Esophagus squamous epithelium (tissue), 5 donors: ENCODE results near the gene GCNT4. TPM values are rescaled to one million over a fixed set of nuclear protein-coding genes. Genes with fewer than 3 reads are reported as not detected.

Experiments
- DNase-seq: peaks from one replicate; lab custom pipeline; 2025; lab: John Stamatoyannopoulos, UW
- H3K27ac ChIP-seq, 4 donors: fragments of 200-600 bp; sonication (generic); one replicate each; pipeline ENCODE4 v1.5.1; 2016 to 2019; ENCODE audit warnings: mild to moderate bottlenecking in 1 of 4
- H3K27me3 ChIP-seq, 4 donors: fragments of 200-600 bp; sonication (generic); 1 replicate in 3 of 4; 2 replicates in 1 of 4; pipeline versions ENCODE4 v1.5.1 to v1.6.0; 2017 to 2021; ENCODE audit warnings: antibody characterized with exemption in 1 of 4
- H3K36me3 ChIP-seq, 3 donors: fragments of 200-600 bp; sonication (generic); one replicate each; pipeline ENCODE4 v1.5.1; 2016 to 2019
- H3K4me1 ChIP-seq, 3 donors: fragments of 200-600 bp; sonication (generic); one replicate each; pipeline ENCODE4 v1.5.1; 2017 to 2019
- H3K4me3 ChIP-seq, 4 donors: fragments of 200-600 bp; sonication (generic); 1 replicate in 3 of 4; 2 replicates in 1 of 4; pipeline ENCODE4 v1.5.1; 2016 to 2019; ENCODE audit warnings: mild to moderate bottlenecking in 2 of 4, moderate library complexity in 1 of 4
- H3K9me3 ChIP-seq, 3 donors: fragments of 200-600 bp; sonication (generic); one replicate each; pipeline ENCODE4 v1.5.1; 2016 to 2019
- POLR2A ChIP-seq, 4 donors: fragments of 450-650 bp; IDR thresholded peaks; one replicate each; pipeline ENCODE4 v1.6.1; 2017; ENCODE audit warnings: antibody characterized with exemption in 4 of 4, mild to moderate bottlenecking in 4 of 4, moderate library complexity in 3 of 4
- WGBS, 2 donors: methylation state at CpG; one replicate each; pipeline ENCODE4 v1.1.5; 2018; 5-methylcytosine and 5-hydroxymethylcytosine counted together
- intact Hi-C: fragments of 100-400 bp; cut with DNase I; formaldehyde crosslinking; loops from one replicate; pipeline ENCODE4 v1.15.0; 2022
- small RNA-seq, 4 donors: library from RNA; depleted of rRNA; stranded (forward); fragments of <200 nt; gene quantifications; one replicate each; pipeline ENCODE3, GENCODE V24; 2016
- total RNA-seq, 4 donors: library from RNA; depleted of rRNA; stranded (reverse); fragments of >200 nt; gene quantifications; one replicate each; pipeline ENCODE4 v1.1.0, GENCODE V29; 2016
- TF ChIP-seq, protein P1 (sequence below), 6 experiments: fragments of 450-650 bp in 4 of 6; fragments of 200-600 bp in 2 of 6; sonication (generic) in 2 of 6; IDR thresholded peaks; one replicate each; pipeline ENCODE4 v1.5.1; 2016 to 2019; ENCODE audit warnings: antibody characterized with exemption in 6 of 6, mild to moderate bottlenecking in 4 of 6, moderate library complexity in 4 of 6
- donor health status: DM: yes; HTN: yes; CAD: no.

The GCNT4 gene
- total RNA-seq, 4 donors from 2014 or later, result 1.4 to 2.3 (median 1.7) TPM

DNA sequence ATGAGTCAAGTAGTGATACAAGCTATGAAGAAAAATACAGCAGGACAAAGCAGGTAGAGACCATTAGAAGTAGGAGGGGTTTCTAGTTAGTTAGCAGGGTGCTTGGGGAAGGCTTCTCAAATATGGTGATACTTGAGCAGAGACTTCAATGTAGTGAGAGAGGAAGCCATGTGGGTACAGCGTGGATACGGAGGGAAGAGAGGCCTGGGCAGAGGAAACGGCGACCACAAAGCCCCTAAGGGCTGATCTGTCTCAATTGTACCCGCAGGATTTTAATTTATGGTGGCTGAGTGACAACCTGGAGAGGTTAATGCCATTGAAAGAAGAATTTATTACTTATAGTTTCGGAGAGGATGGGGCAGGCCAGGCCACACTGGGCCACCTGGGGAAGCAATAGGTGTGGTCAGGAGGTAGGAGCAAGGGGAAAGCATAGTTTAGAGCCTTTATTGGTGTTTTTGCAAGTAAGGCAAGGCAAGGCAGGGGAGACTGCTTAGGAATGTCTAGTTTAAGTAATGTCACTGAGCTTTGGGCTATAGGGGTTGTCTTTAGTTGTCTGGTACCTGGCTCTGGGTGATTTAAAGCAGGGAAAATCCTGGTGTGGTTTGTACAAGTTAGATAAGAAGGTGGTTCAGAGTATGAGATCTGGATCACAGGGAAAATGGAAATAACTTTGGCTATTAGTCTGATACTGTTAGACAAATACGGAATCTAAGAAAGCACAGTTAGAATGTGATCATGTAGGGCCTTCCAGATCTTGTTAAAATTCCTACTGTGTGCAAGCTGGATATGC lies 42.6 kb downstream of the GCNT4 start:
- 69 to 73% methylated on average over 7 of the region's 7 CpGs for WGBS, 2 donors
- intact Hi-C loops, result no loop called here
- no peak for DNase-seq
- TF ChIP-seq POLR2A (IDR thresholded peaks at IDR 0.05), result no peak
- TF ChIP-seq, protein P1, sequence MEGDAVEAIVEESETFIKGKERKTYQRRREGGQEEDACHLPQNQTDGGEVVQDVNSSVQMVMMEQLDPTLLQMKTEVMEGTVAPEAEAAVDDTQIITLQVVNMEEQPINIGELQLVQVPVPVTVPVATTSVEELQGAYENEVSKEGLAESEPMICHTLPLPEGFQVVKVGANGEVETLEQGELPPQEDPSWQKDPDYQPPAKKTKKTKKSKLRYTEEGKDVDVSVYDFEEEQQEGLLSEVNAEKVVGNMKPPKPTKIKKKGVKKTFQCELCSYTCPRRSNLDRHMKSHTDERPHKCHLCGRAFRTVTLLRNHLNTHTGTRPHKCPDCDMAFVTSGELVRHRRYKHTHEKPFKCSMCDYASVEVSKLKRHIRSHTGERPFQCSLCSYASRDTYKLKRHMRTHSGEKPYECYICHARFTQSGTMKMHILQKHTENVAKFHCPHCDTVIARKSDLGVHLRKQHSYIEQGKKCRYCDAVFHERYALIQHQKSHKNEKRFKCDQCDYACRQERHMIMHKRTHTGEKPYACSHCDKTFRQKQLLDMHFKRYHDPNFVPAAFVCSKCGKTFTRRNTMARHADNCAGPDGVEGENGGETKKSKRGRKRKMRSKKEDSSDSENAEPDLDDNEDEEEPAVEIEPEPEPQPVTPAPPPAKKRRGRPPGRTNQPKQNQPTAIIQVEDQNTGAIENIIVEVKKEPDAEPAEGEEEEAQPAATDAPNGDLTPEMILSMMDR (IDR thresholded peaks at IDR 0.05), result no peak
- H3K9me3 ChIP-seq, result peaks cover 0 to 10% (median 0%) of the 10 kb centered on the region in 3 donors
- H3K36me3 ChIP-seq, result no peaks in the 10 kb centered on the region
- H3K4me1 ChIP-seq, result no peaks in the 10 kb centered on the region
- no peak overlapping the region for H3K27ac ChIP-seq
- no peak overlapping the region for H3K4me3 ChIP-seq
- no peaks in the 10 kb centered on the region for H3K27me3 ChIP-seq

DNA sequence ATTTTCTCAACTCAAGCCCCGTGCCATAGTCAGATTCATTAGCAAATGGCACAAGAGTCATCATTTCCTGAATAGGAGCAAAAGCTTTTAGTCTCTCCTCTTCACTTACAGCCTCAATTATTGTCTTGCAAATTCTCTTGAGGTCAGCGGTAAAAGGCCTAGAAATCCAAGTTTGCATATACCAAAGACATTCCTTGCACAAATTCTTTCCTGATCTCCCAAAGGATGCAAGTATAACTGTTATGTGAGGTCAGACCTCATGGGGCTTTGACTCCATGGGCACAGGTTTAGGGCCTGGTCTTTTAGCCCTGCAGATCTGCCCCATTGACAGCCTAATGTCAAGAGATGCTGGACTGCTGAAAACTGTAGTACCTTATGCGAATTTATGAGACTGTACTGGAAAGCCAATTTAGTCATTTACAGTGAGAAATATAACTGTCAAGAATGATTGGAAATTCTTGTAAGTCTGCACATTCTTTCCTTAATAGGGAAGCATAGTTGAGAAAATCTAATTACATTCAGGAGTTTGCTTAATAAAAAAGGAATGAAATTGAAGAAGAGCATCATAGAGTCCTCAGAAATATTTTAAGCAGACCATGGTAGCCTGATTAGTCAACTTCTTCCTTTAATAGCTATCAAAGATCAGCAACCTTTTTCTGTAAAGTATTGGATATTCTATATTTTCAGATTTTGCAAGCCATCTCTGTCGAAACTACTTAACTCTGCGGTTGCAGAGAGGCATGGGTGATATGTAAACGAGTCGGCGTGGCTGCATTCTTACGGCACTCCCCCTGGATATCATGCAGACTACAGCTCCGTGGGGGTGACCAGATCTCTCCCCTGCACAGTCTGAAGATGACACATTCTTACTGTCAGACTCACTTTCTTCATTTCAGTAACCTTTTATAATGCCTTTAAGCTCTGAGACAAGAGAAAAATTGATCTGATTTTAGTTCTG lies 45.2 kb downstream of the GCNT4 start:
- intact Hi-C loops, result no loop called here
- no peak for TF ChIP-seq POLR2A (IDR thresholded peaks at IDR 0.05)
- TF ChIP-seq, protein P1 (IDR thresholded peaks at IDR 0.05), result no peak
- H3K4me3 ChIP-seq, result no peak overlapping the region
- 77 to 79% methylated on average over 10 of the region's 10 CpGs for WGBS, 2 donors
- no peak for DNase-seq
- H3K4me1 ChIP-seq, result no peaks in the 10 kb centered on the region
- H3K27ac ChIP-seq, result no peak overlapping the region
- peaks cover 0 to 10% (median 0%) of the 10 kb centered on the region in 3 donors for H3K9me3 ChIP-seq
- no peaks in the 10 kb centered on the region for H3K36me3 ChIP-seq
- H3K27me3 ChIP-seq, result no peaks in the 10 kb centered on the region

DNA sequence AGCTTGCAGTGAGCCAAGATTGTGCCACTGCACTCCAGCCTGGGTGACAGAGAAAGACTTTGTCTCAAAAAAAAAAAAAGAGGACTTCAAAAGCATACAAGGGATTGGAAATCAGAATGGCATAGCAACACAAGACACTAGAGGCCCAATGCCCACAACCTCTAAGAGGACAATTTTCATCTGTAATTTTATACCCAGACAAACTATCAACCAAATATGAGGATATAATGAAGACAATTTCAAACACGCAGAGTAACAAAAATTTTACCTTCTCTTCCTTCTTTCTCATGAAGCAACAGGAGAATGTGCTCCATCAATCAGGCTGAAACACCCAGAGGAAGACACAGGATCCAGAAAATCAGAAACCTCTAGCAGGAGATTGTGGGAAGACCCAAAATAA lies 46.8 kb downstream of the GCNT4 start:
- no peak for TF ChIP-seq POLR2A (IDR thresholded peaks at IDR 0.05)
- TF ChIP-seq, protein P1 (IDR thresholded peaks at IDR 0.05), result no peak
- no peaks in the 10 kb centered on the region for H3K4me1 ChIP-seq
- H3K4me3 ChIP-seq, result no peak overlapping the region
- no peak overlapping the region for H3K27ac ChIP-seq
- H3K36me3 ChIP-seq, result no peaks in the 10 kb centered on the region
- 88 to 95% methylated on average over 1 of the region's 1 CpG for WGBS, 2 donors
- no peak for DNase-seq
- intact Hi-C loops, result no loop called here
- peaks cover 0 to 10% (median 0%) of the 10 kb centered on the region in 3 donors for H3K9me3 ChIP-seq
- no peaks in the 10 kb centered on the region for H3K27me3 ChIP-seq

Small RNA genes within 50 kb of the gene (small RNA-seq; reads per million reads assigned to genes)
- 0 reads per million in 4 donors for gene AC093259.1

Other genes with a start within 250 kb of the GCNT4 start
- 1 to 10 TPM in 3 of 4 donors, under 1 TPM in 1; 0.30 to 5.8 (median 3.1) TPM for gene FAM169A, start 186.2 kb downstream of the GCNT4 start, total RNA-seq
- 1 to 10 TPM in 1 of 4 donors, under 1 TPM in 3; 0.19 to 1.1 (median 0.54) TPM for gene ANKRD31, start 184.3 kb upstream of the GCNT4 start, total RNA-seq